Measurements from ENCODE around the gene GRB14.

The GRB14 gene

GRCh38 chr2:164661349-164661748 is 40.1 kb upstream of the GRB14 start:
- CTCF ChIA-PET, result interaction anchor here (0.9 kb wide), 1 partner anchor 15 kb away, joined by 3 read pairs; no protein-coding TSS in a partner anchor
- TF ChIP-seq, protein P1, sequence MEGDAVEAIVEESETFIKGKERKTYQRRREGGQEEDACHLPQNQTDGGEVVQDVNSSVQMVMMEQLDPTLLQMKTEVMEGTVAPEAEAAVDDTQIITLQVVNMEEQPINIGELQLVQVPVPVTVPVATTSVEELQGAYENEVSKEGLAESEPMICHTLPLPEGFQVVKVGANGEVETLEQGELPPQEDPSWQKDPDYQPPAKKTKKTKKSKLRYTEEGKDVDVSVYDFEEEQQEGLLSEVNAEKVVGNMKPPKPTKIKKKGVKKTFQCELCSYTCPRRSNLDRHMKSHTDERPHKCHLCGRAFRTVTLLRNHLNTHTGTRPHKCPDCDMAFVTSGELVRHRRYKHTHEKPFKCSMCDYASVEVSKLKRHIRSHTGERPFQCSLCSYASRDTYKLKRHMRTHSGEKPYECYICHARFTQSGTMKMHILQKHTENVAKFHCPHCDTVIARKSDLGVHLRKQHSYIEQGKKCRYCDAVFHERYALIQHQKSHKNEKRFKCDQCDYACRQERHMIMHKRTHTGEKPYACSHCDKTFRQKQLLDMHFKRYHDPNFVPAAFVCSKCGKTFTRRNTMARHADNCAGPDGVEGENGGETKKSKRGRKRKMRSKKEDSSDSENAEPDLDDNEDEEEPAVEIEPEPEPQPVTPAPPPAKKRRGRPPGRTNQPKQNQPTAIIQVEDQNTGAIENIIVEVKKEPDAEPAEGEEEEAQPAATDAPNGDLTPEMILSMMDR (IDR thresholded peaks at IDR 0.05; ENCODE audit: control extremely low read depth, extremely low read depth, low read depth, missing control alignments), result no peak
- no peak for DNase-seq (ENCODE audit: extremely low spot score)
- POLR2A ChIA-PET, result no interaction called here

DNA sequence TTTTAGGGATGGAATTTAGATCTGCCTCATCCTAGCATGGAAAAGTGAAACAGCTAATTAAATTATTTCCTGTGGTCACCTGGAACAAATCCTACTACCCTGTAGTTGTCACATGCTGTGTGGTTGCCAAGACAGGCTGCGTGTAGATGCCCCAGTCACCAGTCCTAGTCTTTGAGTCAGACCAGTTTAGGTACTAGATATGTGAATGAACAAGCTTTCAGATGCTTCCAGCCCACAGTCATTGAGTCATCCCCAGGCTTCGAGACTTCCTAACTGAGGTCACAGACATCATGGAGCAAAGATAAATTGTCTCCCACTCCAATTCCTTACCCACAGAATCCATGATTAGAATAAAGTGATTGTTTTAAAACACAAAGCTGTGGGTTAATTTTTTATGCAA is 35.8 kb upstream of the GRB14 start:
- ChIA-PET CTCF (no interaction called here), POLR2A (no interaction called here)
- TF ChIP-seq, protein P1 (IDR thresholded peaks at IDR 0.05; ENCODE audit: control extremely low read depth, extremely low read depth, low read depth, missing control alignments), result no peak
- no peak for DNase-seq (ENCODE audit: extremely low spot score)

- ChIA-PET POLR2A (no interaction called here), CTCF (no interaction called here)
- TF ChIP-seq, protein P1 (IDR thresholded peaks at IDR 0.05; ENCODE audit: control extremely low read depth, extremely low read depth, low read depth, missing control alignments), result no peak
- no peak for DNase-seq (ENCODE audit: extremely low spot score)
Measured at GRCh38 chr2:164655750-164656149, 34.5 kb upstream of the GRB14 start.

DNA sequence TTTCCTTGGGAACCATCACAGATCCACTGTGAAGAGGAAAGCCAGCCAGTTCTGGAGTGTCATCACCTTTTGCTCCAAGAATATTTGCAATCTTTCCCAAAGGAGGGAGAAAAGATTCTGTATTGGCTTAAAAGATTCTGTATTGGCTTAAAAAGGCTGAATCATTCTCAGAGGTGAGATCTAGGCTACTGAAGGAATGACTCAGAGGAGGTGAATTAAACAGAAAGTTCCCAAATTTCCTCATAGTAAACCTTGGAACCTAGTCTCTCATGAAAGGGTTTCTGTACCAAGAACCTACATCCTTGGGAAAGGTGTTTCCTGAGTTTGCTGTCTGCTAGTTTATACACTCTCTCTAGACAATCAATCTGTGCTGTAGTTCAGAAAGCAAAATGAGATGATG is 34.1 kb upstream of the GRB14 start:
- TF ChIP-seq, protein P1 (IDR thresholded peaks at IDR 0.05; ENCODE audit: control extremely low read depth, extremely low read depth, low read depth, missing control alignments), result no peak
- ChIA-PET CTCF (no interaction called here), POLR2A (no interaction called here)
- DNase-seq (ENCODE audit: extremely low spot score), result no peak

GRCh38 chr2:164651361-164651760 is 30.1 kb upstream of the GRB14 start:
- DNase-seq (ENCODE audit: extremely low spot score), result no peak
- ChIA-PET POLR2A (no interaction called here), CTCF (no interaction called here)
- TF ChIP-seq, protein P1 (IDR thresholded peaks at IDR 0.05; ENCODE audit: control extremely low read depth, extremely low read depth, low read depth, missing control alignments), result no peak

GRCh38 chr2:164644036-164644700 is 22.9 kb upstream of the GRB14 start:
- ChIA-PET CTCF (interaction anchor here (1.0 kb wide), 1 partner anchor 10 kb away, joined by 3 read pairs; no protein-coding TSS in a partner anchor), POLR2A (no interaction called here)
- no peak for DNase-seq (ENCODE audit: extremely low spot score)
- TF ChIP-seq, protein P1 (IDR thresholded peaks at IDR 0.05; ENCODE audit: control extremely low read depth, extremely low read depth, low read depth, missing control alignments), result no peak
